ENCODE measurements around the gene AGTRAP. TPM values are rescaled to one million over a fixed set of nuclear protein-coding genes. Genes with fewer than 3 reads are reported as not detected.

AGTRAP gene
- total RNA-seq, 4 donors from 2014 or later: 26.3 to 62.3 (median 40.2) TPM

DNA sequence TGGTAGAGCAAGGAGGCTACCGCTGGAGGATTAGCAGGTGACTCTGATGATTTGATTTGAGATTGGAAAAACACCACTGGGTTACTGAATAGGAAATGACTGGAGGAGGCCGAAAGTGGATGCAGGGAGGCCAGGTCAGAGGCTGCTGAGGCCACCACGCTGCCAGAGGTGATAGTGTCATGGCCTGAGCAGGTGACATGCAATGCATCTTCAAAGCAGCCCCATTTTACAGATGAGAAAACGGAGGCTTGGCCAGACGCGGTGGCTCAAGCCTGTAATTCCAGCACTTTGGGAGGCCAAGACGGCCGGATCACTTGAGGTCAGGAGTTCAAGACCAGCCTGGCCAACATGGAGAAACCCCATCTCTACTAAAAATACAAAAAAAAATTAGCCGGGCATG lies 38.8 kb downstream of the AGTRAP start:
- intact Hi-C loops (cut with DNase I; ENCODE audit: low total_unique reads): no loop called here
- TF ChIP-seq, protein P1, sequence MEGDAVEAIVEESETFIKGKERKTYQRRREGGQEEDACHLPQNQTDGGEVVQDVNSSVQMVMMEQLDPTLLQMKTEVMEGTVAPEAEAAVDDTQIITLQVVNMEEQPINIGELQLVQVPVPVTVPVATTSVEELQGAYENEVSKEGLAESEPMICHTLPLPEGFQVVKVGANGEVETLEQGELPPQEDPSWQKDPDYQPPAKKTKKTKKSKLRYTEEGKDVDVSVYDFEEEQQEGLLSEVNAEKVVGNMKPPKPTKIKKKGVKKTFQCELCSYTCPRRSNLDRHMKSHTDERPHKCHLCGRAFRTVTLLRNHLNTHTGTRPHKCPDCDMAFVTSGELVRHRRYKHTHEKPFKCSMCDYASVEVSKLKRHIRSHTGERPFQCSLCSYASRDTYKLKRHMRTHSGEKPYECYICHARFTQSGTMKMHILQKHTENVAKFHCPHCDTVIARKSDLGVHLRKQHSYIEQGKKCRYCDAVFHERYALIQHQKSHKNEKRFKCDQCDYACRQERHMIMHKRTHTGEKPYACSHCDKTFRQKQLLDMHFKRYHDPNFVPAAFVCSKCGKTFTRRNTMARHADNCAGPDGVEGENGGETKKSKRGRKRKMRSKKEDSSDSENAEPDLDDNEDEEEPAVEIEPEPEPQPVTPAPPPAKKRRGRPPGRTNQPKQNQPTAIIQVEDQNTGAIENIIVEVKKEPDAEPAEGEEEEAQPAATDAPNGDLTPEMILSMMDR (IDR thresholded peaks at IDR 0.05): no peak
- TF ChIP-seq POLR2A (IDR thresholded peaks at IDR 0.05): no peak
- no peak for DNase-seq (ENCODE audit: low spot score in 2 of 2)
- no peak overlapping the region for H3K4me3 ChIP-seq (ENCODE audit: low read depth, poor library complexity, severe bottlenecking)
- 93% methylated on average over 9 of the region's 9 CpGs for WGBS, 2 donors

DNA sequence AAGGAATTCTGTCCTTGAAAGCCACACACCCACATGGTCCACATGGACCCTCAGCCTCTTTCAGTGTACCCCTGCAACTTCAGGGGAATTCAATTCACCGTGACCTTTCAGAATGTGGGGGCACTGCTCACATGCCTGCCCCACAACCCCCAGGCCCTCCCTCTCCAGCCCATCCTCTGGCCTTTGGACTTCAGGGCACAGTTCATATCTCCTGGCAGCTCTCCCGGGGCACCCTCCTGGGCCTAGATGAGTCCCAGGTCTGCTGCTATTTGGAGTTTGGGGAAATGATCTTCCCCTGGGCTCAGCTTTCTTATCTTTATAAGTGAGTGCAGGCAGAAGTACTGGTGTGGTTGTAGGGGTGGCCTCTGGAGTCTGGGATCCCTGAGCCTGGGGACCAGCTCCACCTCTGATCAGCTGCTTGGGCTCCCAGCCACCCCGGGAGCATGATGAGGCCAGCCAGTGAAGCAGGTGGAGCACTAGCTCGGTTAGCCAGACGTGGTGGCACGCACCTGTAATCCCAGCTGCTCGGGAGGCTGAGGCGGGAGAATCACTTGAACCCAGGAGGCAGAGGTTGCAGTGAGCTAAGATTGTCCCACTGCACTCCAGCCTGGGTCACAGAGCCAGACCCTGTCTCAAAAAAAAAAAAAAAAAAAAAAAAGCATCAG lies 41.9 kb downstream of the AGTRAP start:
- WGBS, 2 donors: 84 to 89% methylated on average over 3 to 8 of the region's 8 CpGs
- TF ChIP-seq POLR2A (IDR thresholded peaks at IDR 0.05): no peak
- TF ChIP-seq, protein P1 (IDR thresholded peaks at IDR 0.05): no peak
- no peak overlapping the region for H3K4me3 ChIP-seq (ENCODE audit: low read depth, poor library complexity, severe bottlenecking)
- DNase-seq (ENCODE audit: low spot score in 2 of 2): no peak
- intact Hi-C loops (cut with DNase I; ENCODE audit: low total_unique reads): no loop called here

DNA sequence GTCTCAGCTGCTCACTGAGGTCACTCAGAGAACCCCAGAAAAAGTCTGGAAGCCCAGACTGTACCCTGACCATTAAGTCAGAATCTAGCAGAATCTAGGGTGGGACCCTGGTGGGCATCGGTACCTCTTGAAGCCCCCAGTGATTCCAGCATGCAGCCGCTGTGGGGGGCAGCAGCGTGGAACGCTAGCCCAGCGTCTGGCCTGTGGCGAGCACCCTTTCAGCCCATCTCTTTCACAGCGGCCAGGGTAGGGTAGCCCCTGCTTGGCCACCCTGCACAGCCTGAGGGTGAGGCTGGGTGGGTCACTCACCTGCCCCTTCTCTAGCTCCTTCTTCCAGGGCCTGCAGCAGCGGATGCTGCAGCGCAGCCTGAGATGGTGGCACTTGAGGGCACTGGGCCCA lies 42.4 kb downstream of the AGTRAP start:
- intact Hi-C loops (cut with DNase I; ENCODE audit: low total_unique reads): no loop called here
- no peak for TF ChIP-seq POLR2A (IDR thresholded peaks at IDR 0.05)
- TF ChIP-seq, protein P1 (IDR thresholded peaks at IDR 0.05): no peak
- WGBS, 2 donors: 91 to 92% methylated on average over 6 to 7 of the region's 9 CpGs
- DNase-seq (ENCODE audit: low spot score in 2 of 2): no peak
- no peak overlapping the region for H3K4me3 ChIP-seq (ENCODE audit: low read depth, poor library complexity, severe bottlenecking)

DNA sequence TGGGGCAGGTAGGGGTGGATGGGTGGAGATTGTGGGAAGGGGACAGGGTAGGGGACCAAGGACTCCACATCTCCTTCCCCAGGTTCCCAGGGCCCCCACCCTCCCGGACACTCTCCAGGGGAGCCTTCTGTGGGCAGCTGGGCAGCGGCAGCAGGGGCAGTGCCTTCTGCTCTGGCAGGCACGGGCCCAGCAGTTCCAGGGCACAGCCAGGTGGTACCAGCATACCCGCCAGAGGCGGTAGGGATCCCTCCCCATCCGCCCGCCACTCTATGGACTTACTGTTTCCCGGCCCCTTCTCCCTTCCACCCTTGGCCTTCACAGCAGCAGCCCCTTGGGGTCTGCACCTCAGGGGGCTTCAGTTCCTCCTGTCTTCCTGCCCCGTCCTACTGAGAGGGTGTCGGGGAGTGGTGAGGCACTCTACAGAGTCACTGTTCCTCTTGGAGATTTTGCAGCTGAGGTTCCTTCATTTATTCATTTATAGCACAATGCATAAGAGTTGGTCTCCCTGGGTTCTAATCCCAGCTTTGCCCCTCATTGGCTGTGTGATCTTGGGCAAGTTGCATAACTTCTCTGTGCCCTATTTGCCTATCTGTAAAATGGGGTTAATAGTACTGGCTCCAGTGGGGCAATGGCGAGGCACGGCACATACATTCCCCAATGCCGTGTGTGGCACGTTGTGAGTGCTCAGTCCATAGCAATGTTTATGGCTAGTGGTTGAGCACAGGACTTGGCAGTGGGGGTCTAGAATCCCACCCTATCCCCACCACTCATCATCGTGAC lies 43.1 kb downstream of the AGTRAP start:
- WGBS, 2 donors: 86 to 90% methylated on average over 15 of the region's 15 CpGs
- DNase-seq (ENCODE audit: low spot score in 2 of 2): no peak
- intact Hi-C loops (cut with DNase I; ENCODE audit: low total_unique reads): no loop called here
- TF ChIP-seq, protein P1 (IDR thresholded peaks at IDR 0.05): no peak
- TF ChIP-seq POLR2A (IDR thresholded peaks at IDR 0.05): no peak
- no peak overlapping the region for H3K4me3 ChIP-seq (ENCODE audit: low read depth, poor library complexity, severe bottlenecking)

DNA sequence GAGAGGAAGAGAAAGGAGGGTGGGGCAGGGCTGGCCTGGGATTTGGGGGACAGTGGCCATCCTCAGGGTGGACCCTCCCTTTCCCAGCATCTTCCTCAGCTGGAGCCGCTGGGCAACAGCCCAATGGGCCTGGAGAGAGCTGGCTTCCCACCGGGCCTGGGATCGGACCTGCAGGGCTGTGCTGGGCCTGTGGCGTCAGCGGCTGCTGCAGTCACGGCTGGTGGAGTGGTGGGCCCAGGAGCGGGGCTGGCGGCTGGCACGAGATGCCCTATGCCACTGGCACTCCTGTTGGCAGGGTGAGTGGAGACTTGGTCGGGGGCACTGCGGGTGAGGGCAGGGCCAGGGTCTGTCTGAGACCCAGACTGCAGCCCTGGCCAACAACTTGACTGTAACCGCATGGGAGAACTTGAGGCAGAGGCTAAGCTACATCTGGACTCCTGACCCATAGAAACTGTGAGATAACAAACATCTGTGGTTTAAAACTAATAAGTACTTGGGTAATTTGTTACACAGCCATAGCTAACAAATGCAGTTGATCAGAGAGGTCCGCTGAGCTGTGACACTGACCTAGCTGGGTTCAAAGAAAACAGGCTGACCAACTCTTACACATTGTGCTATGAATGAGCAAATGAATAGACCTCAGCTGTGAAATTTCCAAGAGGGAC lies 43.9 kb downstream of the AGTRAP start:
- no peak overlapping the region for H3K4me3 ChIP-seq (ENCODE audit: low read depth, poor library complexity, severe bottlenecking)
- no peak for TF ChIP-seq POLR2A (IDR thresholded peaks at IDR 0.05)
- TF ChIP-seq, protein P1 (IDR thresholded peaks at IDR 0.05): no peak
- DNase-seq (ENCODE audit: low spot score in 2 of 2): no peak
- intact Hi-C loops (cut with DNase I; ENCODE audit: low total_unique reads): no loop called here
- WGBS, 2 donors: 86% methylated on average over 13 of the region's 13 CpGs

Measured in lower leg skin (tissue), 4 donors.